GM19467 (cell line): ENCODE measurements around the gene BTN3A1.
A peak's percentile ranks its signal among the peaks of the same experiment; 100 is the strongest.
"Not testable (repeated sequence)": the region's sequence is repeated elsewhere in the genome, so short reads cannot be mapped to it uniquely, and the experiment has no call there.

Source experiments
- ATAC-seq: cut with Tn5 transposase; IDR thresholded peaks from one replicate; pipeline ENCODE4 v1.9.1; 2021; ENCODE audit warnings: mild to moderate bottlenecking, moderate library complexity; ENCODE audit not compliant: unreplicated experiment

The BTN3A1 gene

GRCh38 chr6:26401987-26402658, at the start of gene BTN3A1:
BTN3A1 (plus strand) TSS chr6:26402275; CDS start chr6:26405564, 3,289 bp downstream.
- peak; percentile 83 for ATAC-seq

GRCh38 chr6:26352315-26352714, 49.8 kb upstream of the BTN3A1 start:
- ATAC-seq, result no peak

GRCh38 chr6:26354162-26354561, 47.9 kb upstream of the BTN3A1 start:
- no peak for ATAC-seq

GRCh38 chr6:26355366-26355765, 46.7 kb upstream of the BTN3A1 start:
- no peak for ATAC-seq

GRCh38 chr6:26357543-26357942, 44.5 kb upstream of the BTN3A1 start:
- not testable (repeated sequence) for ATAC-seq

GRCh38 chr6:26358511-26358981, 43.5 kb upstream of the BTN3A1 start:
- no peak for ATAC-seq

- ATAC-seq, result no peak
These were observed 42.3 kb upstream of the BTN3A1 start for GRCh38 chr6:26359765-26360164.

GRCh38 chr6:26360451-26361416, 41.3 kb upstream of the BTN3A1 start:
- ATAC-seq, result no peak

GRCh38 chr6:26361544-26361943, 40.5 kb upstream of the BTN3A1 start:
- no peak for ATAC-seq

GRCh38 chr6:26362093-26362835, 39.8 kb upstream of the BTN3A1 start:
- no peak for ATAC-seq

- ATAC-seq, result no peak
These were observed 39.2 kb upstream of the BTN3A1 start for GRCh38 chr6:26362836-26363220.

GRCh38 chr6:26363882-26364701, 38.0 kb upstream of the BTN3A1 start:
- no peak for ATAC-seq

GRCh38 chr6:26365633-26365995, 36.5 kb upstream of the BTN3A1 start:
- no peak for ATAC-seq

GRCh38 chr6:26366504-26366903, 35.6 kb upstream of the BTN3A1 start:
- no peak for ATAC-seq

- ATAC-seq, result no peak
These were observed 35.0 kb upstream of the BTN3A1 start for GRCh38 chr6:26367114-26367513.

GRCh38 chr6:26371813-26372212, 30.3 kb upstream of the BTN3A1 start:
- ATAC-seq, result not testable (repeated sequence)

GRCh38 chr6:26372308-26373144, 29.5 kb upstream of the BTN3A1 start:
- no peak for ATAC-seq

- ATAC-seq, result no peak
These were observed 26.8 kb upstream of the BTN3A1 start for GRCh38 chr6:26375270-26375669.

GRCh38 chr6:26377719-26378118, 24.4 kb upstream of the BTN3A1 start:
- no peak for ATAC-seq
